ENCODE measurements around the gene PRR13.

PRR13 gene

DNA sequence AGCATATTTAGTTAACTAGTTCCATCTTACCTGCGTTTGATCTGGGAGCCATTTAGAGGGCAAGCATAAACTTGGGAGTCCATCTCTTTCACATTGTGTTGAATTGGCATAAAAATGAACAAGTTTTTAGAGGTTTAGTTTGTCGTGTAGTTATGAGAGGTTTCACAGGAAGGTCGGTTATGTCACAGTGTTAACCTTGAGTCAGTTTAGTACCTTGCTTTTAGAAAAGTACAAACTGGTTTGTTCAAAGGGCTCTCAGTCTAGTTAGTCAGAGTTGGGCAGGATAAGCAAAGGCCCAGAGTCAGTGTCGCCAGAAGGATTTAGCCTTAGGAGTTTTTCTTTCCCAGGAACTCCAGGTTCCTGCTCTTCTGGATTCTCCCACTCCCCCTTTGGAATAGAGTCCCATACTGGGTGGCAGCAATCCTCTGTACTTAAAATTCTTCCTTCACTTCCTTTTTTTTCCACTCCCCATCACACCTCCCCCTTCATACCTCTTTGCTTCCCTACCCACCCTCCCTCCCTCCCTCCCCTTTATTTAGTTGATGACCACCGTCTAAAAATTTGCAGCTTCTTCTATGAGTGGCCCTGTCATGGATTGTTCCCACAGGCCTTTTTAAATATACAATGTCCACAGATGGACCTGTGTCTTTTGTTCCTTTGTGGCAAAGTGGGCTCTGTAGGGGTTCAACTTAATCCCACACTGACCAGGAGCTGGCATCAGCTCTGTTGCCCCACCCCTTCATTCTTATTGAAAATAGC is 22.4 kb downstream of the PRR13 start:
- 100% methylated on average over 2 of the region's 5 CpGs for WGBS (ENCODE audit: extremely low coverage, insufficient coverage, insufficient read length)
- H3K27me3 ChIP-seq (ENCODE audit: insufficient read depth, low read length) = no peaks in the 10 kb centered on the region
- H3K9me3 ChIP-seq (ENCODE audit: insufficient read depth, low read depth, low read length) = no peaks in the 10 kb centered on the region
- peaks cover 2% of the 10 kb centered on the region for H3K79me2 ChIP-seq (ENCODE audit: control insufficient read depth, insufficient read depth, low read length, poor library complexity)
- peak overlapping the region; percentile 54 for H3K4ac ChIP-seq (ENCODE audit: low read depth, low read length)
- H3K23ac ChIP-seq (ENCODE audit: low read length) = no peak overlapping the region
- H3K9ac ChIP-seq (ENCODE audit: low read length) = no peak overlapping the region
- H2AFZ ChIP-seq (ENCODE audit: insufficient read depth, low read length, poor library complexity) = no peak overlapping the region
- no peak overlapping the region for H3K27ac ChIP-seq (ENCODE audit: low read depth, low read length)
- no peaks in the 10 kb centered on the region for H3K4me1 ChIP-seq (ENCODE audit: control insufficient read depth in 1 of 2, insufficient read depth in 2 of 2, low read length in 2 of 2)
- H4K12ac ChIP-seq (ENCODE audit: low read depth, low read length) = no peak overlapping the region
- no peak overlapping the region for H2BK12ac ChIP-seq (ENCODE audit: low read length)
- H2BK5ac ChIP-seq (ENCODE audit: low read depth, low read length, poor library complexity) = no peak overlapping the region
- H4K8ac ChIP-seq (ENCODE audit: low read depth, low read length) = no peak overlapping the region
- H3K79me1 ChIP-seq (ENCODE audit: low read length) = no peaks in the 10 kb centered on the region
- no peak overlapping the region for H3K14ac ChIP-seq (ENCODE audit: low read length)
- no peak overlapping the region for H2BK120ac ChIP-seq (ENCODE audit: insufficient read depth, low read length, poor library complexity)
- DNase-seq = no peak
- H2AK5ac ChIP-seq (ENCODE audit: low read length) = no peak overlapping the region
- no peak overlapping the region for H3K18ac ChIP-seq (ENCODE audit: low read length)
- H3K4me3 ChIP-seq (ENCODE audit: low read depth, low read length) = no peak overlapping the region
- no peak overlapping the region for H3K4me2 ChIP-seq (ENCODE audit: low read length)
- no peak overlapping the region for H4K91ac ChIP-seq (ENCODE audit: low read depth, low read length)
- H3K36me3 ChIP-seq (ENCODE audit: control insufficient read depth in 1 of 2, insufficient read depth in 2 of 2, low read length in 2 of 2) = peaks cover 47 to 85% of the 10 kb centered on the region in 2 experiments

DNA sequence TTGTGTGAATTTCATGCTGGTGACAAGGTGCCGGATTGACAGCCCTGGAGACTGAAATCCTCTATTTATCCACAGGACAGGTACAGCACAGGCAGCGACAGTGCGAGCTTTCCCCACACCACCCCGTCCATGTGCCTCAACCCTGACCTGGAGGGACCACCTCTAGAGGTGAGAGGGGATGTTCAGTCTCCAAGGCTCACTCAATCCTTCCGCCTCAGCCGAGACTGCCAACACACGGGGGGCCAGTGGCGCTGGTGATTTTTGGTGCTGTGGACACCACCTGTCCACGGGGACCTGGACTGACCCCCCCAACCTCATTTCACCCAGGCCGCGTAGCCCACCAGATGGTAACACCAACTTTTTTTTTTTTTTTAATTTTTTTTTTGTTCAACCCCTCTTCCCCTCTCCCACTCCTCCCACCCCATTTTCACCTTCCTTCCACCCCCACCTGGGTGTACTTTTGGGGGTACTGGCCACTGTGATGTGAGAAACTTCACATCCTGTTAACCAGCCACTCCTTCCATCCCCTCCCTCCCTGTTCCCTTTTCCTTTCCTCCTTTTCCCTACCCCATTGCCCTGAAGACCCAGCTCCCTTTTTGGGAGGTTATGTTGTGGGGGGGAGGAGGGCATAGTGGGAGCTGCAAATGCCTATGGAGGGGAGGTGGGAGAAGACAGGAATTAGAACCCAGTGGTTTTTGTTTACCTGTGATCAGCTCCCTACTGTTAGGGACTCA is 23.3 kb downstream of the PRR13 start:
- Histone ChIP-seq H3K79me2 (ENCODE audit: control insufficient read depth, insufficient read depth, low read length, poor library complexity) (peaks cover 2% of the 10 kb centered on the region), H3K4me1 (ENCODE audit: control insufficient read depth in 1 of 2, insufficient read depth in 2 of 2, low read length in 2 of 2) (no peaks in the 10 kb centered on the region), H3K18ac (ENCODE audit: low read length) (no peak overlapping the region), H3K4me3 (ENCODE audit: low read depth, low read length) (no peak overlapping the region), H2BK12ac (ENCODE audit: low read length) (no peak overlapping the region), H4K12ac (ENCODE audit: low read depth, low read length) (no peak overlapping the region), H3K4ac (ENCODE audit: low read depth, low read length) (no peak overlapping the region), H2BK5ac (ENCODE audit: low read depth, low read length, poor library complexity) (no peak overlapping the region), H2AFZ (ENCODE audit: insufficient read depth, low read length, poor library complexity) (peak overlapping the region; percentile 8), H3K27ac (ENCODE audit: low read depth, low read length) (no peak overlapping the region), H2AK5ac (ENCODE audit: low read length) (no peak overlapping the region), H3K9me3 (ENCODE audit: insufficient read depth, low read depth, low read length) (no peaks in the 10 kb centered on the region), H3K36me3 (ENCODE audit: control insufficient read depth in 1 of 2, insufficient read depth in 2 of 2, low read length in 2 of 2) (peaks cover 49 to 87% of the 10 kb centered on the region in 2 experiments), H3K4me2 (ENCODE audit: low read length) (no peak overlapping the region), H3K14ac (ENCODE audit: low read length) (no peak overlapping the region), H3K27me3 (ENCODE audit: insufficient read depth, low read length) (no peaks in the 10 kb centered on the region), H2BK120ac (ENCODE audit: insufficient read depth, low read length, poor library complexity) (no peak overlapping the region), H4K8ac (ENCODE audit: low read depth, low read length) (no peak overlapping the region), H3K79me1 (ENCODE audit: low read length) (no peaks in the 10 kb centered on the region), H3K9ac (ENCODE audit: low read length) (no peak overlapping the region), H3K23ac (ENCODE audit: low read length) (no peak overlapping the region), H4K91ac (ENCODE audit: low read depth, low read length) (no peak overlapping the region)
- WGBS (ENCODE audit: extremely low coverage, insufficient coverage, insufficient read length) = no CpG with 5 or more reads among the region's 11 CpGs
- no peak for DNase-seq

DNA sequence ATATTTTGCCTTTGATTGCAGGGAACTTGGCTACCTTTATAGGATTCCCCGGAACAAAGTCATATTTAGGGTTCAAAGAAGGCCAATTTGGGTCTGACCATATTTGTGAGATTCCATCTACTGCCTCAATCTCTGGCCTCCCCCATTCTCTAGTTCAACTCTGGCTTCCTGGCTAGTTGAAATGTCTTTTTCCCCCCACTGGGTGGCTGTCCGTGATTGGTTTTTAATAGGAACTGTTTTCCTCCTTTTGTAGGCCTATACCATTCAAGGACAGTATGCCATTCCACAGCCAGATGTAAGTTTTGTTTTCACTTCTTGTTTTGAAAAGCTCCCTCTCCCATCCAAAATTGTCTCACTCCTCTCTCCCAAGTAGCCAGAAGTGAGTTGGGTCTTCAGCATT is 24.1 kb downstream of the PRR13 start:
- Histone ChIP-seq H3K79me2 (ENCODE audit: control insufficient read depth, insufficient read depth, low read length, poor library complexity) (peaks cover 2% of the 10 kb centered on the region), H3K27me3 (ENCODE audit: insufficient read depth, low read length) (no peaks in the 10 kb centered on the region), H3K23ac (ENCODE audit: low read length) (no peak overlapping the region), H2AFZ (ENCODE audit: insufficient read depth, low read length, poor library complexity) (no peak overlapping the region), H2AK5ac (ENCODE audit: low read length) (no peak overlapping the region), H3K18ac (ENCODE audit: low read length) (no peak overlapping the region), H2BK12ac (ENCODE audit: low read length) (no peak overlapping the region), H3K36me3 (ENCODE audit: control insufficient read depth in 1 of 2, insufficient read depth in 2 of 2, low read length in 2 of 2) (peaks cover 51 to 87% of the 10 kb centered on the region in 2 experiments), H3K14ac (ENCODE audit: low read length) (no peak overlapping the region), H4K12ac (ENCODE audit: low read depth, low read length) (no peak overlapping the region), H2BK5ac (ENCODE audit: low read depth, low read length, poor library complexity) (no peak overlapping the region), H3K4me3 (ENCODE audit: low read depth, low read length) (no peak overlapping the region), H3K9ac (ENCODE audit: low read length) (no peak overlapping the region), H3K4me2 (ENCODE audit: low read length) (no peak overlapping the region), H3K4ac (ENCODE audit: low read depth, low read length) (peak overlapping the region; percentile 28), H3K27ac (ENCODE audit: low read depth, low read length) (no peak overlapping the region), H3K4me1 (ENCODE audit: control insufficient read depth in 1 of 2, insufficient read depth in 2 of 2, low read length in 2 of 2) (no peaks in the 10 kb centered on the region), H2BK120ac (ENCODE audit: insufficient read depth, low read length, poor library complexity) (no peak overlapping the region), H3K79me1 (ENCODE audit: low read length) (no peaks in the 10 kb centered on the region), H3K9me3 (ENCODE audit: insufficient read depth, low read depth, low read length) (no peaks in the 10 kb centered on the region), H4K91ac (ENCODE audit: low read depth, low read length) (no peak overlapping the region), H4K8ac (ENCODE audit: low read depth, low read length) (no peak overlapping the region)
- DNase-seq = no peak
- WGBS (ENCODE audit: extremely low coverage, insufficient coverage, insufficient read length) = no CpG with 5 or more reads among the region's 2 CpGs

DNA sequence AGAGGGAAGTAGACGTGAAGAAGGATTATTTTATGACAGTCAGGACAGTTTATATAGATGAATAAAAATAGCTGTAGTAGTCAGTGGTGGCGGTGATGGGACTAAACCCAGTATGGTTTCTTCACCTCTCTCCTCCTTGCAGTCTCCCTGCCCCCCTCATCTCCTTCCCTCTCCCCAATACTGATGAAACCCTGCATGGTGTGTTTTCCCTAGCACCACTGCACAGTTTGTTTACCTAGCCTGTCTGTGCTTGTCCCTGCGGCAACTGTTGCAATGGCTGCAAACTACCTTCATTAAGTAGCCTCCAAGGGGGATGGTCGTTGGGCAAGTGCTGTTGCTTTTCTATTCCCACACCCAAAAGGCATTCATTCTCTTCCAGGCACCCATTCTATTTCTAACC is 25.1 kb downstream of the PRR13 start:
- no peaks in the 10 kb centered on the region for H3K79me1 ChIP-seq (ENCODE audit: low read length)
- H3K79me2 ChIP-seq (ENCODE audit: control insufficient read depth, insufficient read depth, low read length, poor library complexity) = no peaks in the 10 kb centered on the region
- H3K4me3 ChIP-seq (ENCODE audit: low read depth, low read length) = no peak overlapping the region
- no peaks in the 10 kb centered on the region for H3K27me3 ChIP-seq (ENCODE audit: insufficient read depth, low read length)
- WGBS (ENCODE audit: extremely low coverage, insufficient coverage, insufficient read length) = no CpG with 5 or more reads among the region's 4 CpGs
- H3K4me2 ChIP-seq (ENCODE audit: low read length) = no peak overlapping the region
- H2BK12ac ChIP-seq (ENCODE audit: low read length) = no peak overlapping the region
- H2BK120ac ChIP-seq (ENCODE audit: insufficient read depth, low read length, poor library complexity) = no peak overlapping the region
- no peak overlapping the region for H4K12ac ChIP-seq (ENCODE audit: low read depth, low read length)
- peaks cover 51 to 89% of the 10 kb centered on the region in 2 experiments for H3K36me3 ChIP-seq (ENCODE audit: control insufficient read depth in 1 of 2, insufficient read depth in 2 of 2, low read length in 2 of 2)
- H3K23ac ChIP-seq (ENCODE audit: low read length) = no peak overlapping the region
- H3K9ac ChIP-seq (ENCODE audit: low read length) = no peak overlapping the region
- H3K27ac ChIP-seq (ENCODE audit: low read depth, low read length) = no peak overlapping the region
- H4K8ac ChIP-seq (ENCODE audit: low read depth, low read length) = no peak overlapping the region
- H3K18ac ChIP-seq (ENCODE audit: low read length) = no peak overlapping the region
- no peaks in the 10 kb centered on the region for H3K4me1 ChIP-seq (ENCODE audit: control insufficient read depth in 1 of 2, insufficient read depth in 2 of 2, low read length in 2 of 2)
- H2BK5ac ChIP-seq (ENCODE audit: low read depth, low read length, poor library complexity) = no peak overlapping the region
- H2AK5ac ChIP-seq (ENCODE audit: low read length) = no peak overlapping the region
- DNase-seq = no peak
- no peak overlapping the region for H3K4ac ChIP-seq (ENCODE audit: low read depth, low read length)
- no peak overlapping the region for H3K14ac ChIP-seq (ENCODE audit: low read length)
- H3K9me3 ChIP-seq (ENCODE audit: insufficient read depth, low read depth, low read length) = no peaks in the 10 kb centered on the region
- no peak overlapping the region for H2AFZ ChIP-seq (ENCODE audit: insufficient read depth, low read length, poor library complexity)
- H4K91ac ChIP-seq (ENCODE audit: low read depth, low read length) = no peak overlapping the region
